Bronchial epithelial cell (primary cell): ENCODE measurements around the gene CDC5L. TPM values are rescaled to one million over a fixed set of nuclear protein-coding genes. Genes with fewer than 3 reads are reported as not detected.

Experiments
- DNase-seq: peaks from one replicate; pipeline ENCODE4 v3.0.0-alpha.2; 2010; ENCODE audit warnings: low read depth
- FAIRE-seq: peaks from 2 replicates; lab custom pipeline; 2011; peaks lifted over from hg19 to GRCh38; lab: Jason Lieb, UNC
- H3K27me3 ChIP-seq: 2 replicates; pipeline ENCODE4 v1.5.1; 2011; ENCODE audit warnings: low read length; ENCODE audit not compliant: control insufficient read depth, insufficient read depth
- H3K36me3 ChIP-seq: 2 replicates; pipeline ENCODE4 v1.5.1; 2011; ENCODE audit warnings: low read length; ENCODE audit not compliant: control insufficient read depth, insufficient read depth
- H3K4me3 ChIP-seq: 2 replicates; pipeline ENCODE4 v1.5.1; 2011; ENCODE audit warnings: mild to moderate bottlenecking, low read depth, low read length, control low read depth
- total RNA-seq: library from RNA; depleted of rRNA; stranded (reverse); fragments of >200 nt; gene quantifications from 2 replicates; pipeline ENCODE4 v1.2.1, GENCODE V29; 2014
- TF ChIP-seq, protein P1 (sequence below): IDR thresholded peaks from 2 replicates; pipeline ENCODE4 v1.5.1; 2011; ENCODE audit warnings: mild to moderate bottlenecking, moderate library complexity, low read length, control low read depth, inconsistent platforms; ENCODE audit not compliant: insufficient read depth, severe bottlenecking

CDC5L gene
- total RNA-seq, 1 donor from 2014 or later: 16.8 TPM

DNA sequence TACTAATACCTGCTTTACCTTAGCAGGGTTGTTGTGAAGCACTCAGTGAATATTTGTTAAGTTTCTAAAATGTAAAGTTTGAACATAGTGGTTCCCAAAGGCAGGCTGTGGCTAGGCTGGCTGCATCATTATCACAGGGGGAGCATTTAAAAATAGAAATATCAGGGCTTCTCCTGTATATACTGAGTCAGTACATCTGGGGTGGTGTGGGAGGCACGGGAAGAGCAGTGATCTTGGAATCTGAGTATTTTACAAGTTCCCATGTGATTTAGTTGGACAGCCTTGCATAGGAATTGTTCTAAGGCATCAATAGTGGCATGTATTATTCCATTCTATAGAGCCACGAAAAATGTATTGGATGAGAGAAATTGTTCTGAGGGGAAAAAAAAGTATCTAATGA lies 8.0 kb downstream of the CDC5L start:
- no peaks in the 10 kb centered on the region for H3K27me3 ChIP-seq
- TF ChIP-seq, protein P1, sequence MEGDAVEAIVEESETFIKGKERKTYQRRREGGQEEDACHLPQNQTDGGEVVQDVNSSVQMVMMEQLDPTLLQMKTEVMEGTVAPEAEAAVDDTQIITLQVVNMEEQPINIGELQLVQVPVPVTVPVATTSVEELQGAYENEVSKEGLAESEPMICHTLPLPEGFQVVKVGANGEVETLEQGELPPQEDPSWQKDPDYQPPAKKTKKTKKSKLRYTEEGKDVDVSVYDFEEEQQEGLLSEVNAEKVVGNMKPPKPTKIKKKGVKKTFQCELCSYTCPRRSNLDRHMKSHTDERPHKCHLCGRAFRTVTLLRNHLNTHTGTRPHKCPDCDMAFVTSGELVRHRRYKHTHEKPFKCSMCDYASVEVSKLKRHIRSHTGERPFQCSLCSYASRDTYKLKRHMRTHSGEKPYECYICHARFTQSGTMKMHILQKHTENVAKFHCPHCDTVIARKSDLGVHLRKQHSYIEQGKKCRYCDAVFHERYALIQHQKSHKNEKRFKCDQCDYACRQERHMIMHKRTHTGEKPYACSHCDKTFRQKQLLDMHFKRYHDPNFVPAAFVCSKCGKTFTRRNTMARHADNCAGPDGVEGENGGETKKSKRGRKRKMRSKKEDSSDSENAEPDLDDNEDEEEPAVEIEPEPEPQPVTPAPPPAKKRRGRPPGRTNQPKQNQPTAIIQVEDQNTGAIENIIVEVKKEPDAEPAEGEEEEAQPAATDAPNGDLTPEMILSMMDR: no peak
- no peak for FAIRE-seq
- no peak for DNase-seq
- peaks cover 17% of the 10 kb centered on the region for H3K36me3 ChIP-seq
- no peak overlapping the region for H3K4me3 ChIP-seq

DNA sequence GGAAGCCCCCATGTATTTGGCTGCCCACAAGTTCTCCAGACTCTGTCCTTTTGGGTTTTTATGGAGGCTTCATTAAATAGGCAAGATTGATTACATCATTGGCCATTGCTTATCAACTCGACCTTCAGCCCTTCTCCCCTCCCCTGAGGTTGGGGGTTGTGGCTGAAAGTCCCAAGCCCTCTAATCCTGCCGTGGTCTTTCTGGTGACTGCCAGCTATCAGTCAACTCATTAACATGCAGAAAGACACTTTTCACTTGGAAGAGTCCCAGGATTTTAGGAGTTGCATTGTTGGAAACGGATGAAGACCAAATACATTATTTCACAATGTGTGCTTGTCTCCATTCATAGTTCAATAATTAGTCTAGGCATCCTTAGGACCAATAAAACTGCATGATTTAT lies 9.5 kb downstream of the CDC5L start:
- Histone ChIP-seq H3K36me3 (peaks cover 15% of the 10 kb centered on the region), H3K4me3 (no peak overlapping the region), H3K27me3 (no peaks in the 10 kb centered on the region)
- FAIRE-seq: no peak
- TF ChIP-seq, protein P1: no peak
- DNase-seq: no peak

DNA sequence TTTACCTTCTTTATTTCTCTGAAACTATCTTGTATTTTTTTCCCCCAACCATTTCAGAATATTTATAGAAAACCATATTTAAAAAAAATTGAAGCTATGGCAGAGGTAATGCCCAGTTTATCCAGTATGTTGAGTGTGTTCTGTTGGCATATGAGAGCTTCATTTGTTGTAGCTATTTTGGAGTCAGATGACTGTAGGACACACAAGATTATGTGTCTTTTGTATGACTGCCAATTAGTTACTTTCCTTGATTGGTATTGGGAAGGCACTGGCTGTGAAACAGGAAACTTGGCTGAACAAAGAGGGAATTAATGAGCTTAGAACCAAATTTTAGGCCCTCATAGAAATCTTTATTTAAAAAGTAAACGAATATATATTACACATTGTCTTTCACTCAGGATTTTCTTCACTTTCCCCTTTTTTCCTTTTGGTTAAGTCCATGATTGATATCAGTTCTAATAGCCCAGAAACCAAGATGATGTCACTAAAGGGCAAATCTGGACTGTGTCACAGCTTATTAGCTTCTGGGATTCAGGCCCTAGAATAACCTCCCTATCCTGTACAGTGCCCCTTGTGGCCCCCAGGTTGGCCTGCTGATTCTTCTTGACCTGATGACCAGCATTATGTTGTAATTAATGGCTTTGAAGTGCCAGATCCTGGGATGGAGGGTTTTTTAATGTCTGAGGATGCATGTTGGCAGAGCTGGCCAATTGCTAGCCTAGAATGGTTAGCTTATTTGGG lies 10.1 kb downstream of the CDC5L start:
- DNase-seq: no peak
- Histone ChIP-seq H3K4me3 (no peak overlapping the region), H3K36me3 (peaks cover 15% of the 10 kb centered on the region), H3K27me3 (no peaks in the 10 kb centered on the region)
- TF ChIP-seq, protein P1: no peak
- FAIRE-seq: no peak

GRCh38 chr6:44399991-44400390 lies 12.5 kb downstream of the CDC5L start:
- Histone ChIP-seq H3K4me3 (no peak overlapping the region), H3K27me3 (no peaks in the 10 kb centered on the region), H3K36me3 (peaks cover 12% of the 10 kb centered on the region)
- no peak for FAIRE-seq
- DNase-seq: no peak
- TF ChIP-seq, protein P1: no peak

DNA sequence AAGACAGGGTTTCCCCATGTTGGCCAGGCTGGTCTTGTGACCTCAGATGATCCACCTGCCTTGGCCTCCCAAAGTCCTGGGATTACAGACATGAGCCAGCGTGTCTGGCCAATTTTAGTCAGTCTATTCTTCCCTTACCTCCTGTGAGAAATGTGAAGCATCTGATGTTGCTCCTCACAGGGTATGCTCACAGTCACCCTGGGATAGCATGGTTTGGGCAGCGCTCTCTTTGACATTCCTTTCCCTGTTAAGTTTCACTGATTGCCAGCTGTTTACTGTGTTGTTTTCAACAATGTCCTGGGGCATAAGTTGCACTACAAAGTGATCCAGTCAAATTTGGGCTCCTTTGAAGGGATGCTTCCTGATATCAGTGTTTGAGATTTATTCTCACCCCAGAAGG lies 13.1 kb downstream of the CDC5L start:
- H3K36me3 ChIP-seq: peaks cover 12% of the 10 kb centered on the region
- no peaks in the 10 kb centered on the region for H3K27me3 ChIP-seq
- H3K4me3 ChIP-seq: no peak overlapping the region
- TF ChIP-seq, protein P1: no peak
- DNase-seq: no peak
- peak; percentile 60 for FAIRE-seq

DNA sequence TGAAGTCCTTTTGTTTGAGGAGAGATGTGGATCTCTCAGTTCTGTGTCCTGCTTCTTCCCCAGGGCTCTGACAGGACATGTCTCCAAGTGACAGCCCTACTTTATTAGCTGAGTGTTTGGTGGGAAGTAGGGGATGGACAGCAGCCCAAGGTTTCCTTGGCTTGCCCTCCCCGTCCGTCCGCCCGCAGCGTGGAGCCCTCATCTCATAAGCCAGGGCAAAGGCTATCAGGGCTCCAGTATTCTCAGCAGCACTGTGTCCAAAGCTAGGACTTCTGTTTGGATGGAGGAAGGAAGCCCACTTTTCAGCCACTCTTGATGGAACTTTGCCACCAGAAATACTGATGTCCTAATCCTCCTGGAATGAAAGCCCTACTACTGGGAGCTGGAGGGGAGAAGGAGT lies 13.6 kb downstream of the CDC5L start:
- FAIRE-seq (no peak), DNase-seq (no peak)
- Histone ChIP-seq H3K4me3 (no peak overlapping the region), H3K36me3 (peaks cover 12% of the 10 kb centered on the region), H3K27me3 (no peaks in the 10 kb centered on the region)
- TF ChIP-seq, protein P1: no peak
